ENCODE data around the gene LONP2. TPM values are rescaled to one million over a fixed set of nuclear protein-coding genes. Genes with fewer than 3 reads are reported as not detected.

The LONP2 gene
- total and polyA plus RNA-seq, 9 of the 15 experiments (the other 6 are each of a cell fraction or from before 2014, with no cell fraction given) = 8.1 to 41.2 (median 25.6) TPM

DNA sequence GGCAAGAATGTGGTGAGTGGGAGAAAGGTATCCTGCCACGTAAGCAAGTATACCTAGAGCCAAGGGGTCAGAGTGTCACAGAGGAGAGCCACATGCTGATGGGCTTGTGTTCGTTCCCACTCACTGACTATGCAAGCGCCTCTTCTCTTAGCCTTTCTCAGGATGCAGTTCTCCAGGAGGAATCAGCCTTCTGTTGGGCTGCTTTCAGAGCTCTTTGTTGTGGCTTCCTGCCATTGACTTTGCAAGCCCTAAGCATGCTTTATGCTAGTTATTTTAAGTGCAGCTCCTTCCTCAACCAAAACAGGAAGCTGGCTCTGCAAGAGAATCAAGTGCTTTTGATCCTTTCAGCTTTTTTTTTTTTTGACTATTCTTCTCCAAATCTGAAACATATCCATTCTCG is 74.5 kb downstream of the LONP2 start (continued):
- TF ChIP-seq RREB1 (CRISPR knock-in tag; IDR thresholded peaks at IDR 0.05) (no peak), POLR2B (IDR thresholded peaks at IDR 0.05; ENCODE audit: low read depth, partially characterized antibody) (no peak), MCM7 (IDR thresholded peaks at IDR 0.05) (no peak), ZNF444 (CRISPR knock-in tag; IDR thresholded peaks at IDR 0.05) (no peak)

GRCh38 chr16:48321317-48322036 is 77.4 kb downstream of the LONP2 start:
- H3K4me3 ChIP-seq = no peak overlapping the region
- no peaks in the 10 kb centered on the region for H3K9me1 ChIP-seq (ENCODE audit: control insufficient read depth, insufficient read depth, low read length)
- intact Hi-C loops (cut with micrococcal nuclease) (no loop called here), in situ Hi-C loops (cut with MboI) (no loop called here)
- no peaks in the 10 kb centered on the region for H3K79me2 ChIP-seq (ENCODE audit: control insufficient read depth, insufficient read depth, low read length)
- no peak overlapping the region for H3K4me2 ChIP-seq (ENCODE audit: insufficient read depth, low read length)
- no peak for FAIRE-seq
- no peaks in the 10 kb centered on the region for H4K20me1 ChIP-seq (replicated peaks; ENCODE audit: control insufficient read depth, insufficient read depth, low read length)
- ATAC-seq = no peak
- H3K9me3 ChIP-seq (replicated peaks; ENCODE audit: control insufficient read depth, insufficient read depth, low read depth, low read length) = no peaks in the 10 kb centered on the region
- no peaks in the 10 kb centered on the region for H3K4me1 ChIP-seq (replicated peaks in 1 of 2; ENCODE audit: control insufficient read depth in 2 of 2, insufficient read depth in 2 of 2, low read length in 2 of 2)
- no peak overlapping the region for H3K9ac ChIP-seq (ENCODE audit: insufficient read depth in 1 of 2, low read depth in 2 of 2, low read length in 2 of 2)
- ChIA-PET CTCF (ENCODE audit: low intra/inter-chr PET ratio) (no interaction called here), POLR2A (interaction anchor here (0.7 to 1.1 kb wide), 2 partner anchors 10 to 243 kb away, joined by 3 read pairs; no protein-coding TSS in a partner anchor)
- H2AFZ ChIP-seq (ENCODE audit: low read depth, low read length) = no peak overlapping the region
- no peak for DNase-seq (ENCODE audit: extremely low read depth in 1 of 4, low spot score in 3 of 4)
- H3K36me3 ChIP-seq (ENCODE audit: control insufficient read depth, insufficient read depth, low read length) = peaks cover 22% of the 10 kb centered on the region; the same call in 2 of the 3 replicates
- BruUV-seq (replicated peaks) = no TSS peak
- H3K27ac ChIP-seq (ENCODE audit: extremely low read depth, low read depth, low read length) = no peak overlapping the region
- no peak for TF ChIP-seq PTBP1 (IDR thresholded peaks at IDR 0.05; ENCODE audit: low read depth, low read length)
- peak; percentile 51; the same call in 1 of the 2 replicates for TF ChIP-seq EGR1 (conservative IDR thresholded peaks at IDR 0.05)
- TF ChIP-seq MXI1 (IDR thresholded peaks at IDR 0.05; ENCODE audit: low read depth, low read length) = no peak
- no peaks in the 10 kb centered on the region for H3K27me3 ChIP-seq (ENCODE audit: control insufficient read depth in 2 of 2, insufficient read depth in 2 of 2, low read length in 2 of 2)
- WGBS (ENCODE audit: insufficient coverage, low coverage, missing lambda C conversion rate) = 87% methylated on average over 2 of the region's 2 CpGs
